HL-60 (cell line): ENCODE data around the gene PPP2R5D.

Experiments used
- POLR2AphosphoS5 ChIP-seq: IDR thresholded peaks from 2 replicates; pipeline ENCODE4 v1.6.1; 2012; ENCODE audit warnings: low read depth
- SPI1 ChIP-seq: IDR thresholded peaks from 2 replicates; pipeline ENCODE4 v1.6.1; 2012; ENCODE audit warnings: low read depth, mild to moderate bottlenecking, borderline replicate concordance
- TF ChIP-seq, protein P1 (sequence below): IDR thresholded peaks from one replicate; pipeline ENCODE4 v1.5.1; 2011; ENCODE audit warnings: low read length, control low read depth, inconsistent platforms; ENCODE audit not compliant: insufficient read depth
- TF ChIP-seq, protein P2 (sequence below): IDR thresholded peaks from 2 replicates; pipeline ENCODE4 v1.6.1; 2012; ENCODE audit warnings: low read depth; ENCODE audit not compliant: insufficient replicate concordance

DNA sequence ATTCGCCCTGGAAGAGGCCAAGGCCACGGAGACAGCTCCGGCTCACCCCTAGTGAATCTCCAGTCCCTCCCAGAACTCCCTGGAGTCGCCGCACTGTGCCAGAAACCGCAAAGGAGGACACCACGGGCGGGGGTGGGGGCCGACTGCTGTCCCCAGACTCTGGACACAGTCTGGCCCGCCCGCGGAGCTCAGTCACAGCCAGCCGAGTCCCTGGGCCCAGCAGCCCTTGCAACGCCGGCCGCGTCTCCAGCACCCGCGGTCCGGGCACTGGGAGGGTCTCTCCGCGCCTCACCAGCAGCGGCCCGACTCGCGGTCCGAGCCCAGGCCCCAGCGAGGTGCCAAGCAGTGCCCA, 5.9 kb upstream of the PPP2R5D start:
- TF ChIP-seq, protein P1, sequence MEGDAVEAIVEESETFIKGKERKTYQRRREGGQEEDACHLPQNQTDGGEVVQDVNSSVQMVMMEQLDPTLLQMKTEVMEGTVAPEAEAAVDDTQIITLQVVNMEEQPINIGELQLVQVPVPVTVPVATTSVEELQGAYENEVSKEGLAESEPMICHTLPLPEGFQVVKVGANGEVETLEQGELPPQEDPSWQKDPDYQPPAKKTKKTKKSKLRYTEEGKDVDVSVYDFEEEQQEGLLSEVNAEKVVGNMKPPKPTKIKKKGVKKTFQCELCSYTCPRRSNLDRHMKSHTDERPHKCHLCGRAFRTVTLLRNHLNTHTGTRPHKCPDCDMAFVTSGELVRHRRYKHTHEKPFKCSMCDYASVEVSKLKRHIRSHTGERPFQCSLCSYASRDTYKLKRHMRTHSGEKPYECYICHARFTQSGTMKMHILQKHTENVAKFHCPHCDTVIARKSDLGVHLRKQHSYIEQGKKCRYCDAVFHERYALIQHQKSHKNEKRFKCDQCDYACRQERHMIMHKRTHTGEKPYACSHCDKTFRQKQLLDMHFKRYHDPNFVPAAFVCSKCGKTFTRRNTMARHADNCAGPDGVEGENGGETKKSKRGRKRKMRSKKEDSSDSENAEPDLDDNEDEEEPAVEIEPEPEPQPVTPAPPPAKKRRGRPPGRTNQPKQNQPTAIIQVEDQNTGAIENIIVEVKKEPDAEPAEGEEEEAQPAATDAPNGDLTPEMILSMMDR: no peak
- TF ChIP-seq POLR2AphosphoS5 (no peak), SPI1 (no peak)
- TF ChIP-seq, protein P2, sequence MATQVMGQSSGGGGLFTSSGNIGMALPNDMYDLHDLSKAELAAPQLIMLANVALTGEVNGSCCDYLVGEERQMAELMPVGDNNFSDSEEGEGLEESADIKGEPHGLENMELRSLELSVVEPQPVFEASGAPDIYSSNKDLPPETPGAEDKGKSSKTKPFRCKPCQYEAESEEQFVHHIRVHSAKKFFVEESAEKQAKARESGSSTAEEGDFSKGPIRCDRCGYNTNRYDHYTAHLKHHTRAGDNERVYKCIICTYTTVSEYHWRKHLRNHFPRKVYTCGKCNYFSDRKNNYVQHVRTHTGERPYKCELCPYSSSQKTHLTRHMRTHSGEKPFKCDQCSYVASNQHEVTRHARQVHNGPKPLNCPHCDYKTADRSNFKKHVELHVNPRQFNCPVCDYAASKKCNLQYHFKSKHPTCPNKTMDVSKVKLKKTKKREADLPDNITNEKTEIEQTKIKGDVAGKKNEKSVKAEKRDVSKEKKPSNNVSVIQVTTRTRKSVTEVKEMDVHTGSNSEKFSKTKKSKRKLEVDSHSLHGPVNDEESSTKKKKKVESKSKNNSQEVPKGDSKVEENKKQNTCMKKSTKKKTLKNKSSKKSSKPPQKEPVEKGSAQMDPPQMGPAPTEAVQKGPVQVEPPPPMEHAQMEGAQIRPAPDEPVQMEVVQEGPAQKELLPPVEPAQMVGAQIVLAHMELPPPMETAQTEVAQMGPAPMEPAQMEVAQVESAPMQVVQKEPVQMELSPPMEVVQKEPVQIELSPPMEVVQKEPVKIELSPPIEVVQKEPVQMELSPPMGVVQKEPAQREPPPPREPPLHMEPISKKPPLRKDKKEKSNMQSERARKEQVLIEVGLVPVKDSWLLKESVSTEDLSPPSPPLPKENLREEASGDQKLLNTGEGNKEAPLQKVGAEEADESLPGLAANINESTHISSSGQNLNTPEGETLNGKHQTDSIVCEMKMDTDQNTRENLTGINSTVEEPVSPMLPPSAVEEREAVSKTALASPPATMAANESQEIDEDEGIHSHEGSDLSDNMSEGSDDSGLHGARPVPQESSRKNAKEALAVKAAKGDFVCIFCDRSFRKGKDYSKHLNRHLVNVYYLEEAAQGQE: no peak
